Stomach (tissue), 9 donors: ENCODE data around the gene FLNC. TPM values are rescaled to one million over a fixed set of nuclear protein-coding genes. Genes with fewer than 3 reads are reported as not detected.

ENCODE experiments used
- DNase-seq, 2 donors: peaks; one replicate each; pipeline versions ENCODE4 v3.0.0 to v3.0.0-alpha.2; 2013 to 2019
- H3K27ac ChIP-seq, 5 donors: fragments of 200-600 bp in 4 of 5; sonication (generic) in 4 of 5; one replicate each; pipeline ENCODE4 v1.5.1; 2013 to 2019; ENCODE audit warnings: mild to moderate bottlenecking in 1 of 5, moderate library complexity in 1 of 5
- H3K27me3 ChIP-seq, 3 donors: fragments of 200-600 bp; sonication (generic); one replicate each; pipeline ENCODE4 v1.5.1; 2017 to 2019; ENCODE audit warnings: mixed run types in 1 of 3
- H3K36me3 ChIP-seq, 4 donors: fragments of 200-600 bp; sonication (generic); 1 replicate in 3 of 4; 2 replicates in 1 of 4; pipeline ENCODE4 v1.5.1; 2016 to 2019
- H3K4me1 ChIP-seq, 4 donors: fragments of 200-600 bp; sonication (generic); one replicate each; pipeline ENCODE4 v1.5.1; 2016 to 2019
- H3K4me3 ChIP-seq, 4 donors: fragments of 200-600 bp; sonication (generic) in 3 of 4; one replicate each; pipeline ENCODE4 v1.5.1; 2016 to 2019; ENCODE audit warnings: mild to moderate bottlenecking in 1 of 4
- H3K9me3 ChIP-seq, 4 donors: fragments of 200-600 bp; sonication (generic); one replicate each; pipeline ENCODE4 v1.5.1; 2016 to 2019
- CTCF ChIP-seq, 7 experiments: fragments of 450-650 bp in 4 of 7; fragments of 200-600 bp in 3 of 7; sonication (generic) in 3 of 7; IDR thresholded peaks; one replicate each; pipeline ENCODE4 v1.5.1; 2016 to 2019; ENCODE audit warnings: antibody characterized with exemption in 7 of 7, control low read depth in 2 of 7, mild to moderate bottlenecking in 1 of 7
- EP300 ChIP-seq: sonication (generic); formaldehyde crosslinking; IDR thresholded peaks from one replicate; pipeline ENCODE4 v1.6.1; 2017; ENCODE audit warnings: antibody characterized with exemption
- POLR2A ChIP-seq, 4 donors: fragments of 450-650 bp; IDR thresholded peaks; one replicate each; pipeline ENCODE4 v1.6.1; 2016; ENCODE audit warnings: antibody characterized with exemption in 4 of 4, control low read depth in 2 of 4, mild to moderate bottlenecking in 1 of 4, moderate library complexity in 1 of 4
- POLR2AphosphoS5 ChIP-seq, 3 donors: sonication (generic); formaldehyde crosslinking; IDR thresholded peaks; one replicate each; pipeline ENCODE4 v1.6.1; 2016; ENCODE audit warnings: antibody characterized with exemption in 3 of 3
- WGBS, 5 donors: extraction: QIAGEN DNeasy Blood & Tissue Kit in 3 of 5; methylation state at CpG; one replicate each; pipeline versions ENCODE4 v1.1.5 to v1.1.7; 2013 to 2018; 5-methylcytosine and 5-hydroxymethylcytosine counted together
- intact Hi-C: fragments of 100-400 bp; cut with DNase I; formaldehyde crosslinking; loops from one replicate; pipeline ENCODE4 v1.15.1; 2023; ENCODE audit warnings: low total_unique reads
- polyA plus RNA-seq, 3 donors: library from polyadenylated mRNA; stranded (reverse); fragments of 200-250 nt; gene quantifications; one replicate each; pipeline ENCODE4 v1.2.3, GENCODE V29; 2013
- total RNA-seq, 5 donors: library from RNA; depleted of rRNA; stranded (reverse); fragments of >200 nt; gene quantifications; one replicate each; pipeline versions ENCODE4 v1.1.0 to v1.2.3, GENCODE V29; 2014 to 2016
- donor health status: healthy with polysubstance abuse.
- donor health status: Bipolar disorder and iron deficiency.
- donor health status: healthy.

Gene FLNC
- total and polyA plus RNA-seq, 8 donors = 1.9 to 184 (median 46.6) TPM

DNA sequence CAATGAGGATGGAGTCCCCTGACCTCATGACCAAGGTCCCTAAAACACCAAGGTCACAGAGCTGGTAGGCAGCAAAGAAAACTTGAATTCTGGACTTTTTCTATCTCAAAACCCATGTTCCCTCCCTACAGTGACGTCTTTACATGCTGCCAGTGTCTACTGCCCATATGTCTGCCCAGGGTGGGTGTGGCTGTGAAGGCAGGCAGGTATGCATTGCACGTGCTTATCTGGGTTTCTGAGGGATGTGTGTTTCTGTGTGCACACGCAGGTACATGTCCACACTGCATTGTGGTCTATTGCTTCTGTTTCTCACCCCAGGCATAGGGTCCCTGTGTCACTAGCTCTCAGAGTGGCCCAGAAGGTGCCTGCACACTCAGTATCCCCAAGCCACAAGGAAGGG, 45.9 kb downstream of the FLNC start:
- Histone ChIP-seq H3K27me3 (peaks cover 0 to 3% (median 0%) of the 10 kb centered on the region in 3 donors), H3K4me1 (peaks cover 0 to 5% (median 0%) of the 10 kb centered on the region in 4 donors), H3K27ac (no peak overlapping the region), H3K4me3 (no peak overlapping the region), H3K9me3 (no peaks in the 10 kb centered on the region), H3K36me3 (no peaks in the 10 kb centered on the region)
- TF ChIP-seq POLR2A (IDR thresholded peaks at IDR 0.05) (no peak), POLR2AphosphoS5 (IDR thresholded peaks at IDR 0.05) (no peak), CTCF (IDR thresholded peaks at IDR 0.05) (no peak), EP300 (no peak)
- peak in 1 of 2 donors; percentile 67 for DNase-seq
- intact Hi-C loops = no loop called here
- WGBS, 5 donors = 18 to 47% (median 37%) methylated on average over 3 of the region's 3 CpGs

DNA sequence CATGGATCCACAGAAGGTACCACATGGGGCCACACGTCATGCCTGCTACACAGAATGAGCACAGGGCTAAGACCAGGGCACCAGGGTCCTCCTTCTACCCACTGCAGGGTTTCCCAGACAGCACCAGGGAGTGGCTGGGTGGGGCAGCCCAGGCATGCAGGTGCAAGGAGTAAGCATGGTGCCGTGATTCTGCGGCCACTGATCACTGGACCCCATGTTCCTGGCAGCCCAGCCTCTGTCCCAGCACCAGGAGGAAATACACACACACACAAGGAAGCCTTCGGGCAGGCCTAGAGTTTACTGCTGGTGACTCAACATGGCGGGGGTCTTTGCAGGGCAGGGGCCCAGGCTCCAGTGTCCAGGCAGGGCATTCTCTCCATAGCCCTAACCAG, 46.4 kb downstream of the FLNC start:
- H3K27ac ChIP-seq = no peak overlapping the region
- 40 to 63% (median 59%) methylated on average over 1 to 5 of the region's 5 CpGs; no CpG with 5 or more reads in 1 of the 5 donors for WGBS, 5 donors
- DNase-seq = peak in 1 of 2 donors; percentile 54
- no peaks in the 10 kb centered on the region for H3K36me3 ChIP-seq
- intact Hi-C loops = no loop called here
- H3K4me3 ChIP-seq = no peak overlapping the region
- H3K9me3 ChIP-seq = no peaks in the 10 kb centered on the region
- H3K27me3 ChIP-seq = peaks cover 0 to 3% (median 0%) of the 10 kb centered on the region in 3 donors
- TF ChIP-seq EP300 = no peak
- no peak for TF ChIP-seq POLR2A (IDR thresholded peaks at IDR 0.05)
- no peak for TF ChIP-seq POLR2AphosphoS5 (IDR thresholded peaks at IDR 0.05)
- TF ChIP-seq CTCF (IDR thresholded peaks at IDR 0.05) = no peak
- peaks cover 0 to 5% (median 0%) of the 10 kb centered on the region in 4 donors for H3K4me1 ChIP-seq

GRCh38 chr7:128876978-128877755, 47.0 kb downstream of the FLNC start:
- intact Hi-C loops = no loop called here
- peaks cover 0 to 3% (median 0%) of the 10 kb centered on the region in 3 donors for H3K27me3 ChIP-seq
- WGBS, 5 donors = 93 to 97% (median 94%) methylated on average over 16 to 32 of the region's 32 CpGs

DNA sequence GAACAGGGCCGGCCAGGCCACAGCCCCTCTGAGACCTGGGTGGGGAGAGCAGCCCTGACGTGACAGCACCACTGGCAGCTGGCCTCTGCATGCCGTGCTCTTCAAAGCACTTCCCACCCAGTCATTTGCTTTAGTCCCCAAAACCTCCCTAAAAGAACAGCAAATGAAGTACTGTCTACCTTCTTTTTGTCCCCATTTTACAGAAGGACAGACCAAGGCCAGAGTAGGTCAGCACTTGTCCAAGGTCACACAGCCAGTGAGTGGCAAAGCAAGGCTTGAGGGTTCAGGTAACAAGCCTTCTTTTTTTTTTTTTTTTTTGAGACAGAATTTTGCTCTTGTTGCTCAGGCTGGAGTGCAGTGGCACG, 47.5 kb downstream of the FLNC start:
- DNase-seq = no peak
- H3K4me1 ChIP-seq = peaks cover 0 to 5% (median 0%) of the 10 kb centered on the region in 4 donors

More at GRCh38 chr7:128876978-128877755, 47.0 kb downstream of the FLNC start:
- TF ChIP-seq CTCF (IDR thresholded peaks at IDR 0.05) = no peak
- no peaks in the 10 kb centered on the region for H3K36me3 ChIP-seq
- DNase-seq = no peak
- no peaks in the 10 kb centered on the region for H3K9me3 ChIP-seq
- H3K27ac ChIP-seq = no peak overlapping the region
- no peak overlapping the region for H3K4me3 ChIP-seq
- H3K4me1 ChIP-seq = peaks cover 0 to 5% (median 0%) of the 10 kb centered on the region in 4 donors

More for the DNA sequence above, 47.5 kb downstream of the FLNC start:
- H3K9me3 ChIP-seq = no peaks in the 10 kb centered on the region
- H3K36me3 ChIP-seq = no peaks in the 10 kb centered on the region
- H3K27ac ChIP-seq = no peak overlapping the region
- peaks cover 0 to 3% (median 0%) of the 10 kb centered on the region in 3 donors for H3K27me3 ChIP-seq
- WGBS, 5 donors = 66 to 92% (median 80%) methylated on average over 4 of the region's 4 CpGs
- TF ChIP-seq CTCF (IDR thresholded peaks at IDR 0.05) (no peak), EP300 (no peak), POLR2A (IDR thresholded peaks at IDR 0.05) (no peak), POLR2AphosphoS5 (IDR thresholded peaks at IDR 0.05) (no peak)
- intact Hi-C loops = no loop called here
- no peak overlapping the region for H3K4me3 ChIP-seq
